ENCODE measurements around the gene TAS2R10. TPM values are rescaled to one million over a fixed set of nuclear protein-coding genes. Genes with fewer than 3 reads are reported as not detected.

Gene TAS2R10
- 0.61 TPM for polyA plus RNA-seq (2012; ENCODE audit: missing spikeins)

- DNase-seq (ENCODE audit: insufficient read length) (no peak), FAIRE-seq (no peak)
- TF ChIP-seq POLR2A (IDR thresholded peaks at IDR 0.05; ENCODE audit: low read depth, low read length) (no peak), TAF1 (IDR thresholded peaks at IDR 0.05; ENCODE audit: borderline replicate concordance, low read depth, low read length) (no peak), POLR2AphosphoS5 (IDR thresholded peaks at IDR 0.05; ENCODE audit: low read depth, low read length) (no peak)
Measured at GRCh38 chr12:10826258-10826657, at the start of gene TAS2R10. Gene TAS2R10 (minus strand): TSS chr12:10826358. CDS start chr12:10826269, 89 bp downstream.

- DNase-seq (ENCODE audit: insufficient read length) (no peak), FAIRE-seq (no peak)
- TF ChIP-seq POLR2AphosphoS5 (IDR thresholded peaks at IDR 0.05; ENCODE audit: low read depth, low read length) (no peak), TAF1 (IDR thresholded peaks at IDR 0.05; ENCODE audit: borderline replicate concordance, low read depth, low read length) (no peak), POLR2A (IDR thresholded peaks at IDR 0.05; ENCODE audit: low read depth, low read length) (no peak)
Measured at GRCh38 chr12:10873378-10873777, 47.2 kb upstream of the TAS2R10 start.

- TF ChIP-seq POLR2A (IDR thresholded peaks at IDR 0.05; ENCODE audit: low read depth, low read length): no peak
- TF ChIP-seq POLR2AphosphoS5 (IDR thresholded peaks at IDR 0.05; ENCODE audit: low read depth, low read length): no peak
- no peak for TF ChIP-seq TAF1 (IDR thresholded peaks at IDR 0.05; ENCODE audit: borderline replicate concordance, low read depth, low read length)
- FAIRE-seq (no peak), DNase-seq (ENCODE audit: insufficient read length) (no peak)
Measured at GRCh38 chr12:10867381-10867780, 41.2 kb upstream of the TAS2R10 start.

- TF ChIP-seq TAF1 (IDR thresholded peaks at IDR 0.05; ENCODE audit: borderline replicate concordance, low read depth, low read length): no peak
- TF ChIP-seq POLR2A (IDR thresholded peaks at IDR 0.05; ENCODE audit: low read depth, low read length): no peak
- TF ChIP-seq POLR2AphosphoS5 (IDR thresholded peaks at IDR 0.05; ENCODE audit: low read depth, low read length): no peak
- FAIRE-seq (no peak), DNase-seq (ENCODE audit: insufficient read length) (no peak)
Measured at GRCh38 chr12:10863512-10864218, 37.5 kb upstream of the TAS2R10 start.

- FAIRE-seq (no peak), DNase-seq (ENCODE audit: insufficient read length) (no peak)
- TF ChIP-seq POLR2AphosphoS5 (IDR thresholded peaks at IDR 0.05; ENCODE audit: low read depth, low read length): no peak
- TF ChIP-seq POLR2A (IDR thresholded peaks at IDR 0.05; ENCODE audit: low read depth, low read length): no peak
- no peak for TF ChIP-seq TAF1 (IDR thresholded peaks at IDR 0.05; ENCODE audit: borderline replicate concordance, low read depth, low read length)
Measured at GRCh38 chr12:10861366-10861765, 35.2 kb upstream of the TAS2R10 start.

GRCh38 chr12:10855807-10856206 is 29.6 kb upstream of the TAS2R10 start:
- DNase-seq (ENCODE audit: insufficient read length) (no peak), FAIRE-seq (no peak)
- TF ChIP-seq POLR2AphosphoS5 (IDR thresholded peaks at IDR 0.05; ENCODE audit: low read depth, low read length) (no peak), POLR2A (IDR thresholded peaks at IDR 0.05; ENCODE audit: low read depth, low read length) (no peak), TAF1 (IDR thresholded peaks at IDR 0.05; ENCODE audit: borderline replicate concordance, low read depth, low read length) (no peak)

- no peak for TF ChIP-seq POLR2A (IDR thresholded peaks at IDR 0.05; ENCODE audit: low read depth, low read length)
- no peak for TF ChIP-seq POLR2AphosphoS5 (IDR thresholded peaks at IDR 0.05; ENCODE audit: low read depth, low read length)
- no peak for TF ChIP-seq TAF1 (IDR thresholded peaks at IDR 0.05; ENCODE audit: borderline replicate concordance, low read depth, low read length)
- DNase-seq (ENCODE audit: insufficient read length): no peak
- no peak for FAIRE-seq
Measured at GRCh38 chr12:10853776-10854175, 27.6 kb upstream of the TAS2R10 start.

GRCh38 chr12:10851243-10851858 is 25.2 kb upstream of the TAS2R10 start:
- DNase-seq (ENCODE audit: insufficient read length) (no peak), FAIRE-seq (no peak)
- TF ChIP-seq POLR2AphosphoS5 (IDR thresholded peaks at IDR 0.05; ENCODE audit: low read depth, low read length): no peak
- TF ChIP-seq POLR2A (IDR thresholded peaks at IDR 0.05; ENCODE audit: low read depth, low read length): no peak
- no peak for TF ChIP-seq TAF1 (IDR thresholded peaks at IDR 0.05; ENCODE audit: borderline replicate concordance, low read depth, low read length)

- TF ChIP-seq POLR2AphosphoS5 (IDR thresholded peaks at IDR 0.05; ENCODE audit: low read depth, low read length): no peak
- DNase-seq (ENCODE audit: insufficient read length) (no peak), FAIRE-seq (no peak)
Measured at GRCh38 chr12:10849425-10849878, 23.3 kb upstream of the TAS2R10 start, which contains the start of gene PRR4. Gene PRR4 (minus strand): TSS chr12:10849475. CDS start chr12:10849437, 38 bp downstream.

GRCh38 chr12:10847744-10848143 is 21.6 kb upstream of the TAS2R10 start:
- no peak for FAIRE-seq
- no peak for TF ChIP-seq POLR2A (IDR thresholded peaks at IDR 0.05; ENCODE audit: low read depth, low read length)
- DNase-seq (ENCODE audit: insufficient read length): no peak

GRCh38 chr12:10842862-10843261 is 16.7 kb upstream of the TAS2R10 start:
- FAIRE-seq (no peak), DNase-seq (ENCODE audit: insufficient read length) (no peak)
- TF ChIP-seq TAF1 (IDR thresholded peaks at IDR 0.05; ENCODE audit: borderline replicate concordance, low read depth, low read length): no peak
- TF ChIP-seq POLR2A (IDR thresholded peaks at IDR 0.05; ENCODE audit: low read depth, low read length): no peak
- TF ChIP-seq POLR2AphosphoS5 (IDR thresholded peaks at IDR 0.05; ENCODE audit: low read depth, low read length): no peak

- FAIRE-seq: no peak
- DNase-seq (ENCODE audit: insufficient read length): no peak
- no peak for TF ChIP-seq POLR2A (IDR thresholded peaks at IDR 0.05; ENCODE audit: low read depth, low read length)
Measured at GRCh38 chr12:10838461-10838860, 12.3 kb upstream of the TAS2R10 start.

Data from GM12892 (cell line).